Peyer's patch (tissue), 4 donors: ENCODE measurements around the gene NFATC2IP.

Experiments used
- POLR2A ChIP-seq, 2 donors: fragments of 450-650 bp; IDR thresholded peaks; one replicate each; pipeline ENCODE4 v1.5.1; 2017; ENCODE audit warnings: antibody characterized with exemption in 2 of 2, mild to moderate bottlenecking in 2 of 2, moderate library complexity in 2 of 2
- TF ChIP-seq, protein P1 (sequence below), 6 experiments: fragments of 450-650 bp in 4 of 6; fragments of 200-600 bp in 2 of 6; sonication (generic) in 1 of 6; IDR thresholded peaks; one replicate each; pipeline ENCODE4 v1.5.1; 2017 to 2019; ENCODE audit warnings: antibody characterized with exemption in 6 of 6, mild to moderate bottlenecking in 3 of 6, moderate library complexity in 1 of 6

DNA sequence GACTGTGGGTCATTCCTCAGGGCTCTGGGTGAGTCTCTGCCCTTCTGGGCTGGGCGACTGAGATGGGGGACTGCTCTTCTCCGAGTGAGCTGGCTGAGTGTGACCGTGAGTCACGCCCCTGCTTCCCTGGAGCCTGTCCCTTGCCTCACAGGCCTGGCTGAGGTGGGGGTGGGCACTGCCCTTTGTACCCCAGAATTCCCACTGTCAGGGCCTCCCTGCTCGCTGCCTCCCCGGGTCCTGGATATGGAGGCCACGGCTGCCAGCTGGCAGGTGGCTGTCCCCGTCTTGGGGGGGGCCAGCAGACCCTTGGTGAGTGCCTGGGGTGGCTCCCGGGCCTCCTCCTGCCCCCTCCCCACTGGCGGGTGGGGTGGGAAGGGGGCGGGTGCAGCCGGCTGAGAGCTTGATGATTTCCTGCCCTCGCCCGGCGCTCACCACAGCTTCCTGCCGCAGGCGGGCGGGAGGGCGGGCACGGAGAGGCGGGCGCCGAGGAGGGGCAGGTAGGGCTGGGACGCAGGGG lies 33.9 kb downstream of the NFATC2IP start, which contains the start of gene LAT:
- TF ChIP-seq, protein P1, sequence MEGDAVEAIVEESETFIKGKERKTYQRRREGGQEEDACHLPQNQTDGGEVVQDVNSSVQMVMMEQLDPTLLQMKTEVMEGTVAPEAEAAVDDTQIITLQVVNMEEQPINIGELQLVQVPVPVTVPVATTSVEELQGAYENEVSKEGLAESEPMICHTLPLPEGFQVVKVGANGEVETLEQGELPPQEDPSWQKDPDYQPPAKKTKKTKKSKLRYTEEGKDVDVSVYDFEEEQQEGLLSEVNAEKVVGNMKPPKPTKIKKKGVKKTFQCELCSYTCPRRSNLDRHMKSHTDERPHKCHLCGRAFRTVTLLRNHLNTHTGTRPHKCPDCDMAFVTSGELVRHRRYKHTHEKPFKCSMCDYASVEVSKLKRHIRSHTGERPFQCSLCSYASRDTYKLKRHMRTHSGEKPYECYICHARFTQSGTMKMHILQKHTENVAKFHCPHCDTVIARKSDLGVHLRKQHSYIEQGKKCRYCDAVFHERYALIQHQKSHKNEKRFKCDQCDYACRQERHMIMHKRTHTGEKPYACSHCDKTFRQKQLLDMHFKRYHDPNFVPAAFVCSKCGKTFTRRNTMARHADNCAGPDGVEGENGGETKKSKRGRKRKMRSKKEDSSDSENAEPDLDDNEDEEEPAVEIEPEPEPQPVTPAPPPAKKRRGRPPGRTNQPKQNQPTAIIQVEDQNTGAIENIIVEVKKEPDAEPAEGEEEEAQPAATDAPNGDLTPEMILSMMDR (IDR thresholded peaks at IDR 0.05): no peak
- no peak for TF ChIP-seq POLR2A (IDR thresholded peaks at IDR 0.05)
